ENCODE results near the gene CSF2RB. TPM values are rescaled to one million over a fixed set of nuclear protein-coding genes. Genes with fewer than 3 reads are reported as not detected.

CSF2RB gene
- total RNA-seq, 1 experiment from 2014 or later: not detected

DNA sequence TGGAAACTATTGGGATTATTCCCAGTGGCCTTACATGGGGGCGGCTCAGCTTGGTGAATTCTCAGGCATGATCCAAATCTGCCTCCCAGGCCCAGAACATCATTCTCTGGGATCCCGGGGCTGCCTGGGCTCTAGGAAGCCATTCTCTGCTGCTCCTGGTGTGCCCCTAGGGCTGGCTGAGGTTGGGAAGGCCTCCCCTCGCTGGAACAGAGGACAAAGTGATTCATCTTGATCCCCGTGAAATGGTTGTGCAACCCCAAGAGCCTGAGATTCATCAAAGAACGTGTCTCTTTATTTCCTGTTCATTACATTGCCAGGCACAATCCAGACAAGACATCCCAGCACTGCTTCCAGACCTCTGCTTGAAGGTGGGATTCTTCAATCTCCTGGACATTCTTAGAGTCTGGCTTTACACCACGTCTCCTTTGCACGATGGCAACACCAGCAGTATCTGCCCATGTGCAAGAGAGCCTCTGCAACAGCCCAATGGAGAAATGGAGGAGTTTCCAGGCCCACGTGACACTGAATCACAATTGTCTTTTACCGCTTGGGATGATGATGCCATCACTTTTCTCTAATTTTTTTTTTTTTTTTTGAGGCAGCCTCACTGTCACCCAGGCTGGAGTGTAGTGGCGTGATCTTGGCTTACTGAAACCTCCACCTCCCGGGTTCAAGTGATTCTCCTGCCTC is 53.6 kb downstream of the CSF2RB start:
- H3K36me3 ChIP-seq (ENCODE audit: low read depth): no peaks in the 10 kb centered on the region
- ChIA-PET POLR2A (ENCODE audit: unreplicated experiment) (no interaction called here), CTCF (no interaction called here)
- no peak overlapping the region for H3K4me3 ChIP-seq
- H3K27ac ChIP-seq: no peak overlapping the region
- intact Hi-C loops (cut with micrococcal nuclease; ENCODE audit: unreplicated experiment): no loop called here
- no peaks in the 10 kb centered on the region for H3K9me2 ChIP-seq (ENCODE audit: insufficient read depth)
- no peak for TF ChIP-seq EZH2 (IDR thresholded peaks at IDR 0.05; ENCODE audit: low read depth)
- TF ChIP-seq, protein P1, sequence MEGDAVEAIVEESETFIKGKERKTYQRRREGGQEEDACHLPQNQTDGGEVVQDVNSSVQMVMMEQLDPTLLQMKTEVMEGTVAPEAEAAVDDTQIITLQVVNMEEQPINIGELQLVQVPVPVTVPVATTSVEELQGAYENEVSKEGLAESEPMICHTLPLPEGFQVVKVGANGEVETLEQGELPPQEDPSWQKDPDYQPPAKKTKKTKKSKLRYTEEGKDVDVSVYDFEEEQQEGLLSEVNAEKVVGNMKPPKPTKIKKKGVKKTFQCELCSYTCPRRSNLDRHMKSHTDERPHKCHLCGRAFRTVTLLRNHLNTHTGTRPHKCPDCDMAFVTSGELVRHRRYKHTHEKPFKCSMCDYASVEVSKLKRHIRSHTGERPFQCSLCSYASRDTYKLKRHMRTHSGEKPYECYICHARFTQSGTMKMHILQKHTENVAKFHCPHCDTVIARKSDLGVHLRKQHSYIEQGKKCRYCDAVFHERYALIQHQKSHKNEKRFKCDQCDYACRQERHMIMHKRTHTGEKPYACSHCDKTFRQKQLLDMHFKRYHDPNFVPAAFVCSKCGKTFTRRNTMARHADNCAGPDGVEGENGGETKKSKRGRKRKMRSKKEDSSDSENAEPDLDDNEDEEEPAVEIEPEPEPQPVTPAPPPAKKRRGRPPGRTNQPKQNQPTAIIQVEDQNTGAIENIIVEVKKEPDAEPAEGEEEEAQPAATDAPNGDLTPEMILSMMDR (conservative IDR thresholded peaks at IDR 0.05): no peak
- DNase-seq: no peak
- H4K20me1 ChIP-seq (ENCODE audit: insufficient read depth): no peaks in the 10 kb centered on the region
- no peaks in the 10 kb centered on the region for H3K9me3 ChIP-seq (ENCODE audit: insufficient read depth, low read depth)
- H3F3A ChIP-seq (ENCODE audit: insufficient read depth, low read depth): no peaks in the 10 kb centered on the region
- no peak overlapping the region for H3K4me2 ChIP-seq
- H2AFZ ChIP-seq: no peak overlapping the region
- H3K4me1 ChIP-seq (replicated peaks; ENCODE audit: insufficient read depth): no peaks in the 10 kb centered on the region
- no peaks in the 10 kb centered on the region for H3K27me3 ChIP-seq (ENCODE audit: insufficient read depth, low read depth)
- no TSS peak for BruUV-seq (replicated peaks)
- H3K79me2 ChIP-seq (ENCODE audit: low read depth): no peaks in the 10 kb centered on the region

DNA sequence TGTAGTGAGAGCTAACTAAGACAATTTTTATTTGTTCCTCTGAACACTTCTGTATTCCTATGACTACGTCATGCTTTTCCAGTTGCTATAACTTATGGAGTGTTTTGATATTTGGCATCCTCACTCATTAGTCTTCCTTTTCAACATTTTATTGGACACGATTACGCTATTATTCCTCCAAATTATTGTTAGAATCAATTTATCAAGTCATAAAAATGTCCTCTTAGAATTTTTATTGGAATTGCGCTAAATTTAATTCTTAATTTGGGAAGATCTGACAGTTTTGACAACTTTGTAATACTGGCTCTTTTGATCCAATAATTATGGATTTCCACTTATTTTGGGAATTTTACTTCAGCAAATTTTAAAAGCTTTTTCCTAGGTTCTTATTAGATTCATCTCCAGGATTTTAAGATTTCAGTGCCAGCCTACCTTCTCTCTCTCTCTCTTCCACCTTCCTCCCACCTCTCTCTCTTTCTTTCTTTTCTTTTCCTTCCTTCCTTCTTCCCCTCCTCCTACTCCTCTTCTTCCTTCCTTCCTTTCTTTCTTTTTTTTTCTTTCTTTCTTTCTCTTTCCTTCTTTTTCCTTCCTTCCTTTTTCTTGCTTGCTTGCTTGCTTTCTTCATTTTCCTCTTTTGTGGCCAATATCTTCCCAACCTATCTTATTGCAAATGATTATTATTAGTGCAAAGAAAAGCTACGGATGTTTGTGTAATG is 55.0 kb downstream of the CSF2RB start:
- ChIA-PET POLR2A (ENCODE audit: unreplicated experiment) (interaction anchor here (0.7 kb wide), 1 partner anchor 33 kb away, joined by 6 read pairs; no protein-coding TSS in a partner anchor), CTCF (no interaction called here)
- BruUV-seq (replicated peaks): no TSS peak

DNA sequence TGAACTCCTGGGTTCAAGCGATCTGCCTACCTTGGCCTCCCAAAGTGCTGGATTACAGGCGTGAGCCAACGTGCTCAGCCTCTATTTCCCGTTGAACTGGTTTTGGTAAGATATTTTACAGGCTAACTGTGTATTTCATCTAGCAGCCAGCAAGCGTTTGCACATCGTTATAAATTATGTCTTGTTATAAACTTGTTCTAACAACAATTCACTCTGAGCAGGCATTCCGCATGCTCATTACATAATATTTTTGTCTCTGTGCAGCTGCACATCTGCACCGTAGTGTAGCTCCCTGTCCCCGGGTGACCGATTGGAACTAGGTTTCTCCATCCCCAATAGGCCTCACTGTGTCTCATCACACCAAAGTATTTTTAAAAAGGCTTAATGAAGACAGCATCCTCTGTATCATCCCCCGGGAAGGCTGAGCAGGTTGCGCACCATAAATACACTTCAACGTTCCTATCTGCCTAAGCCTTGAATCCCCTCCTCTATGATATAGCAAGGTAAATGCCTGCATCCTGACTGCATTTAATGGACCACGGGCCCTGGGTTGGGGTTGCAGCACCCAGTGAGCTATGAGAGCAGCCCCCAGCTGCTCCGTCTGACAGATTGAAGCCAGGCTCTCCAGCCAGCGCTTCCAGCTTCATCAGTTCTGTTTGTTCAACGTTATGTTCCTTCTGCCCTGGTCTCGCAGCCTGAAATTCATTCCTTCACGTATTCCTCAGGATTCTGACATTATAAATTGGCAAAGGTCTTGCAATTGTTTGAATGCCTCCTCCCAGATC is 58.1 kb downstream of the CSF2RB start:
- Histone ChIP-seq H3K4me2 (no peak overlapping the region), H3K79me2 (ENCODE audit: low read depth) (no peaks in the 10 kb centered on the region), H3K4me1 (replicated peaks; ENCODE audit: insufficient read depth) (no peaks in the 10 kb centered on the region), H3F3A (ENCODE audit: insufficient read depth, low read depth) (no peaks in the 10 kb centered on the region), H3K27ac (no peak overlapping the region), H3K4me3 (no peak overlapping the region), H3K27me3 (ENCODE audit: insufficient read depth, low read depth) (no peaks in the 10 kb centered on the region), H2AFZ (no peak overlapping the region), H3K36me3 (ENCODE audit: low read depth) (no peaks in the 10 kb centered on the region), H4K20me1 (ENCODE audit: insufficient read depth) (no peaks in the 10 kb centered on the region), H3K9me3 (ENCODE audit: insufficient read depth, low read depth) (no peaks in the 10 kb centered on the region), H3K9me2 (ENCODE audit: insufficient read depth) (no peaks in the 10 kb centered on the region)
- CTCF ChIA-PET: no interaction called here
- no peak for DNase-seq
- BruUV-seq (replicated peaks): no TSS peak
- intact Hi-C loops (cut with micrococcal nuclease; ENCODE audit: unreplicated experiment): no loop called here
- TF ChIP-seq EZH2 (IDR thresholded peaks at IDR 0.05; ENCODE audit: low read depth): no peak
- TF ChIP-seq, protein P1 (conservative IDR thresholded peaks at IDR 0.05): no peak
- POLR2A ChIA-PET (ENCODE audit: unreplicated experiment): no interaction called here

More for the DNA sequence above, 55.0 kb downstream of the CSF2RB start:
- Histone ChIP-seq H3K4me3 (no peak overlapping the region), H2AFZ (no peak overlapping the region), H3K9me3 (ENCODE audit: insufficient read depth, low read depth) (no peaks in the 10 kb centered on the region), H3F3A (ENCODE audit: insufficient read depth, low read depth) (no peaks in the 10 kb centered on the region), H3K4me2 (no peak overlapping the region), H3K27ac (no peak overlapping the region), H4K20me1 (ENCODE audit: insufficient read depth) (no peaks in the 10 kb centered on the region), H3K9me2 (ENCODE audit: insufficient read depth) (no peaks in the 10 kb centered on the region), H3K4me1 (replicated peaks; ENCODE audit: insufficient read depth) (no peaks in the 10 kb centered on the region), H3K79me2 (ENCODE audit: low read depth) (no peaks in the 10 kb centered on the region), H3K27me3 (ENCODE audit: insufficient read depth, low read depth) (no peaks in the 10 kb centered on the region), H3K36me3 (ENCODE audit: low read depth) (no peaks in the 10 kb centered on the region)
- DNase-seq: no peak
- TF ChIP-seq, protein P1 (conservative IDR thresholded peaks at IDR 0.05): no peak
- TF ChIP-seq EZH2 (IDR thresholded peaks at IDR 0.05; ENCODE audit: low read depth): no peak
- intact Hi-C loops (cut with micrococcal nuclease; ENCODE audit: unreplicated experiment): no loop called here
